Measurements from ENCODE around the gene KIF3B.
"Not testable (repeated sequence)": the region's sequence is repeated elsewhere in the genome, so short reads cannot be mapped to it uniquely, and the experiment has no call there.

The KIF3B gene

GRCh38 chr20:32353848-32354496 is 76.5 kb downstream of the KIF3B start:
- Histone ChIP-seq H3K4me1 (ENCODE audit: control insufficient read depth, insufficient read depth, low read length) (peaks cover 40% of the 10 kb centered on the region), H3K4me3 (ENCODE audit: low read length) (no peak overlapping the region), H3K9me3 (replicated peaks; ENCODE audit: low read length) (no peaks in the 10 kb centered on the region), H3K27me3 (ENCODE audit: control insufficient read depth, insufficient read depth, low read length) (no peaks in the 10 kb centered on the region), H3K4me2 (ENCODE audit: low read length) (peak overlapping the region; percentile 34), H3K36me3 (ENCODE audit: insufficient read depth, low read length) (no peaks in the 10 kb centered on the region), H3K9ac (ENCODE audit: low read depth, low read length) (no peak overlapping the region)

- peak overlapping the region; percentile 34 for H3K4me2 ChIP-seq (ENCODE audit: low read length)
- H3K36me3 ChIP-seq (ENCODE audit: insufficient read depth, low read length): no peaks in the 10 kb centered on the region
- H3K9ac ChIP-seq (ENCODE audit: low read depth, low read length): no peak overlapping the region
- H3K4me3 ChIP-seq (ENCODE audit: low read length): no peak overlapping the region
- no peaks in the 10 kb centered on the region for H3K27me3 ChIP-seq (ENCODE audit: control insufficient read depth, insufficient read depth, low read length)
- peaks cover 40% of the 10 kb centered on the region for H3K4me1 ChIP-seq (ENCODE audit: control insufficient read depth, insufficient read depth, low read length)
- no peaks in the 10 kb centered on the region for H3K9me3 ChIP-seq (replicated peaks; ENCODE audit: low read length)
These were observed 77.4 kb downstream of the KIF3B start for GRCh38 chr20:32354592-32355416.

GRCh38 chr20:32355417-32355841 is 78.0 kb downstream of the KIF3B start:
- Histone ChIP-seq H3K27me3 (ENCODE audit: control insufficient read depth, insufficient read depth, low read length) (no peaks in the 10 kb centered on the region), H3K9me3 (replicated peaks; ENCODE audit: low read length) (no peaks in the 10 kb centered on the region), H3K9ac (ENCODE audit: low read depth, low read length) (peak overlapping the region; percentile 26), H3K4me3 (ENCODE audit: low read length) (no peak overlapping the region), H3K4me2 (ENCODE audit: low read length) (peak overlapping the region; percentile 34), H3K36me3 (ENCODE audit: insufficient read depth, low read length) (no peaks in the 10 kb centered on the region), H3K4me1 (ENCODE audit: control insufficient read depth, insufficient read depth, low read length) (peaks cover 43% of the 10 kb centered on the region)

- not testable (repeated sequence) for H3K36me3 ChIP-seq (ENCODE audit: insufficient read depth, low read length); H3K4me3 ChIP-seq (ENCODE audit: low read length); H3K27me3 ChIP-seq (ENCODE audit: control insufficient read depth, insufficient read depth, low read length); H3K9me3 ChIP-seq (replicated peaks; ENCODE audit: low read length)
- Histone ChIP-seq H3K9ac (ENCODE audit: low read depth, low read length) (peak overlapping the region; percentile 97), H3K4me2 (ENCODE audit: low read length) (peak overlapping the region; percentile 96), H3K4me1 (ENCODE audit: control insufficient read depth, insufficient read depth, low read length) (peaks cover 49% of the 10 kb centered on the region)
These were observed 78.6 kb downstream of the KIF3B start for GRCh38 chr20:32355907-32356621.

GRCh38 chr20:32356622-32357374 is 79.3 kb downstream of the KIF3B start:
- Histone ChIP-seq H3K27me3 (ENCODE audit: control insufficient read depth, insufficient read depth, low read length) (no peaks in the 10 kb centered on the region), H3K4me2 (ENCODE audit: low read length) (peak overlapping the region; percentile 96), H3K9ac (ENCODE audit: low read depth, low read length) (peak overlapping the region; percentile 97), H3K36me3 (ENCODE audit: insufficient read depth, low read length) (no peaks in the 10 kb centered on the region), H3K4me1 (ENCODE audit: control insufficient read depth, insufficient read depth, low read length) (peaks cover 50% of the 10 kb centered on the region), H3K4me3 (ENCODE audit: low read length) (peak overlapping the region; percentile 95), H3K9me3 (replicated peaks; ENCODE audit: low read length) (no peaks in the 10 kb centered on the region)

GRCh38 chr20:32357375-32357868 is 80.0 kb downstream of the KIF3B start:
- H3K4me1 ChIP-seq (ENCODE audit: control insufficient read depth, insufficient read depth, low read length): peaks cover 51% of the 10 kb centered on the region
- peak overlapping the region; percentile 97 for H3K9ac ChIP-seq (ENCODE audit: low read depth, low read length)
- no peaks in the 10 kb centered on the region for H3K9me3 ChIP-seq (replicated peaks; ENCODE audit: low read length)

GRCh38 chr20:32357869-32358631 is 80.6 kb downstream of the KIF3B start, which contains the start of gene ASXL1:
Gene ASXL1 (plus strand): TSS chr20:32358331. CDS start chr20:32358776, 445 bp downstream.
- Histone ChIP-seq H3K4me2 (ENCODE audit: low read length) (peak within 1 kb of the TSS; percentile 96), H3K36me3 (ENCODE audit: insufficient read depth, low read length) (no peaks in the 10 kb centered on the region), H3K9ac (ENCODE audit: low read depth, low read length) (peak within 1 kb of the TSS; percentile 97), H3K4me3 (ENCODE audit: low read length) (peak within 1 kb of the TSS; percentile 95), H3K9me3 (replicated peaks; ENCODE audit: low read length) (no peaks in the 10 kb centered on the region), H3K27me3 (ENCODE audit: control insufficient read depth, insufficient read depth, low read length) (no peaks in the 10 kb centered on the region), H3K4me1 (ENCODE audit: control insufficient read depth, insufficient read depth, low read length) (peaks cover 57% of the 10 kb centered on the region)

More at GRCh38 chr20:32357375-32357868, 80.0 kb downstream of the KIF3B start:
- peak overlapping the region; percentile 96 for H3K4me2 ChIP-seq (ENCODE audit: low read length)
- H3K36me3 ChIP-seq (ENCODE audit: insufficient read depth, low read length): no peaks in the 10 kb centered on the region
- peak overlapping the region; percentile 95 for H3K4me3 ChIP-seq (ENCODE audit: low read length)
- H3K27me3 ChIP-seq (ENCODE audit: control insufficient read depth, insufficient read depth, low read length): no peaks in the 10 kb centered on the region

- no peaks in the 10 kb centered on the region for H3K27me3 ChIP-seq (ENCODE audit: control insufficient read depth, insufficient read depth, low read length)
- H3K4me2 ChIP-seq (ENCODE audit: low read length): no peak overlapping the region
- H3K9ac ChIP-seq (ENCODE audit: low read depth, low read length): peak overlapping the region; percentile 97
- peak overlapping the region; percentile 95 for H3K4me3 ChIP-seq (ENCODE audit: low read length)
- no peaks in the 10 kb centered on the region for H3K9me3 ChIP-seq (replicated peaks; ENCODE audit: low read length)
- H3K36me3 ChIP-seq (ENCODE audit: insufficient read depth, low read length): no peaks in the 10 kb centered on the region
- H3K4me1 ChIP-seq (ENCODE audit: control insufficient read depth, insufficient read depth, low read length): peaks cover 62% of the 10 kb centered on the region
These were observed 81.1 kb downstream of the KIF3B start for GRCh38 chr20:32358632-32358882.

GRCh38 chr20:32358883-32359632 is 81.6 kb downstream of the KIF3B start:
- peak overlapping the region; percentile 95 for H3K4me3 ChIP-seq (ENCODE audit: low read length)
- H3K9ac ChIP-seq (ENCODE audit: low read depth, low read length): peak overlapping the region; percentile 87
- H3K4me2 ChIP-seq (ENCODE audit: low read length): peak overlapping the region; percentile 83
- H3K27me3 ChIP-seq (ENCODE audit: control insufficient read depth, insufficient read depth, low read length): no peaks in the 10 kb centered on the region
- H3K9me3 ChIP-seq (replicated peaks; ENCODE audit: low read length): no peaks in the 10 kb centered on the region
- H3K36me3 ChIP-seq (ENCODE audit: insufficient read depth, low read length): no peaks in the 10 kb centered on the region
- peaks cover 61% of the 10 kb centered on the region for H3K4me1 ChIP-seq (ENCODE audit: control insufficient read depth, insufficient read depth, low read length)

All from skeletal muscle satellite cell (primary cell).